ENCODE results near the gene PRKG1.

Gene PRKG1

GRCh38 chr10:51244309-51244708, 170.0 kb downstream of the PRKG1 start:
- ATAC-seq (ENCODE audit: insufficient read depth, low read depth) (no peak), DNase-seq (no peak)
- no peak overlapping the region for H3K4me2 ChIP-seq (ENCODE audit: insufficient read depth, low read length)
- TF ChIP-seq CTCF (IDR thresholded peaks at IDR 0.05; ENCODE audit: borderline replicate concordance, extremely low read depth, low read length, poor library complexity, severe bottlenecking) (no peak), EZH2 (IDR thresholded peaks at IDR 0.05; ENCODE audit: borderline replicate concordance, low read depth, low read length, severe bottlenecking) (no peak)
- H3K27me3 ChIP-seq (ENCODE audit: insufficient read depth, low read length, poor library complexity) = no peaks in the 10 kb centered on the region
- H3K79me2 ChIP-seq (ENCODE audit: insufficient read depth, low read length) = no peaks in the 10 kb centered on the region
- H3K4me1 ChIP-seq (ENCODE audit: insufficient read depth, low read length) = no peaks in the 10 kb centered on the region
- H3K9me3 ChIP-seq (ENCODE audit: insufficient read depth, low read length, severe bottlenecking) = no peaks in the 10 kb centered on the region
- H4K20me1 ChIP-seq (ENCODE audit: insufficient read depth, low read length) = no peaks in the 10 kb centered on the region
- no peak overlapping the region for H3K9ac ChIP-seq (ENCODE audit: low read depth, low read length)
- H3K4me3 ChIP-seq (ENCODE audit: low read depth in 1 of 2, low read length in 2 of 2) = no peak overlapping the region
- no peak overlapping the region for H2AFZ ChIP-seq (ENCODE audit: low read depth, low read length)
- H3K36me3 ChIP-seq (ENCODE audit: insufficient read depth, low read length) = no peaks in the 10 kb centered on the region
- H3K27ac ChIP-seq (ENCODE audit: low read length) = no peak overlapping the region

- DNase-seq = no peak
- H3K9me3 ChIP-seq (ENCODE audit: insufficient read depth, low read length, severe bottlenecking) = no peaks in the 10 kb centered on the region
- no peak overlapping the region for H3K27ac ChIP-seq (ENCODE audit: low read length)
- H2AFZ ChIP-seq (ENCODE audit: low read depth, low read length) = no peak overlapping the region
- H3K4me3 ChIP-seq (ENCODE audit: low read depth in 1 of 2, low read length in 2 of 2) = no peak overlapping the region
- ATAC-seq (ENCODE audit: insufficient read depth, low read depth) = no peak
- no peaks in the 10 kb centered on the region for H3K4me1 ChIP-seq (ENCODE audit: insufficient read depth, low read length)
- no peak overlapping the region for H3K9ac ChIP-seq (ENCODE audit: low read depth, low read length)
- H4K20me1 ChIP-seq (ENCODE audit: insufficient read depth, low read length) = no peaks in the 10 kb centered on the region
- no peaks in the 10 kb centered on the region for H3K79me2 ChIP-seq (ENCODE audit: insufficient read depth, low read length)
- no peak for TF ChIP-seq CTCF (IDR thresholded peaks at IDR 0.05; ENCODE audit: borderline replicate concordance, extremely low read depth, low read length, poor library complexity, severe bottlenecking)
- no peak for TF ChIP-seq EZH2 (IDR thresholded peaks at IDR 0.05; ENCODE audit: borderline replicate concordance, low read depth, low read length, severe bottlenecking)
- H3K4me2 ChIP-seq (ENCODE audit: insufficient read depth, low read length) = no peak overlapping the region
- no peaks in the 10 kb centered on the region for H3K27me3 ChIP-seq (ENCODE audit: insufficient read depth, low read length, poor library complexity)
- H3K36me3 ChIP-seq (ENCODE audit: insufficient read depth, low read length) = no peaks in the 10 kb centered on the region
Measured at GRCh38 chr10:51244748-51245490, 170.6 kb downstream of the PRKG1 start.

- no peak for TF ChIP-seq CTCF (IDR thresholded peaks at IDR 0.05; ENCODE audit: borderline replicate concordance, extremely low read depth, low read length, poor library complexity, severe bottlenecking)
- no peak for TF ChIP-seq EZH2 (IDR thresholded peaks at IDR 0.05; ENCODE audit: borderline replicate concordance, low read depth, low read length, severe bottlenecking)
- H3K79me2 ChIP-seq (ENCODE audit: insufficient read depth, low read length) = no peaks in the 10 kb centered on the region
- no peak overlapping the region for H3K27ac ChIP-seq (ENCODE audit: low read length)
- no peaks in the 10 kb centered on the region for H3K27me3 ChIP-seq (ENCODE audit: insufficient read depth, low read length, poor library complexity)
- H3K9ac ChIP-seq (ENCODE audit: low read depth, low read length) = no peak overlapping the region
- no peak overlapping the region for H3K4me2 ChIP-seq (ENCODE audit: insufficient read depth, low read length)
- H3K4me1 ChIP-seq (ENCODE audit: insufficient read depth, low read length) = no peaks in the 10 kb centered on the region
- ATAC-seq (ENCODE audit: insufficient read depth, low read depth) = no peak
- no peak overlapping the region for H2AFZ ChIP-seq (ENCODE audit: low read depth, low read length)
- no peak overlapping the region for H3K4me3 ChIP-seq (ENCODE audit: low read depth in 1 of 2, low read length in 2 of 2)
- H4K20me1 ChIP-seq (ENCODE audit: insufficient read depth, low read length) = no peaks in the 10 kb centered on the region
- H3K36me3 ChIP-seq (ENCODE audit: insufficient read depth, low read length) = no peaks in the 10 kb centered on the region
- no peak for DNase-seq
- H3K9me3 ChIP-seq (ENCODE audit: insufficient read depth, low read length, severe bottlenecking) = no peaks in the 10 kb centered on the region
Measured at GRCh38 chr10:51246156-51246555, 171.9 kb downstream of the PRKG1 start.
